Subcutaneous abdominal adipose tissue (tissue), 5 donors: ENCODE data around the gene NKX2-4.
A peak's percentile ranks its signal among the peaks of the same experiment; 100 is the strongest.
"Not testable (repeated sequence)": the region's sequence is repeated elsewhere in the genome, so short reads cannot be mapped to it uniquely, and the experiment has no call there.

Experiments
- H3K27ac ChIP-seq: one replicate; pipeline ENCODE4 v1.7.0; 2013; ENCODE audit warnings: low read depth, mild to moderate bottlenecking, inconsistent platforms, low read length, moderate library complexity
- H3K27me3 ChIP-seq, 5 donors: one replicate each; pipeline ENCODE4 v1.7.0; 2013; ENCODE audit warnings: low read length in 5 of 5, inconsistent platforms in 1 of 5; ENCODE audit not compliant: control insufficient read depth in 5 of 5, insufficient read depth in 4 of 5
- H3K36me3 ChIP-seq, 5 donors: one replicate each; pipeline ENCODE4 v1.7.0; 2013; ENCODE audit warnings: low read length in 5 of 5; ENCODE audit not compliant: control insufficient read depth in 5 of 5, insufficient read depth in 5 of 5
- H3K4me1 ChIP-seq, 5 donors: one replicate each; pipeline ENCODE4 v1.7.0; 2013; ENCODE audit warnings: low read length in 5 of 5, mild to moderate bottlenecking in 3 of 5, moderate library complexity in 1 of 5; ENCODE audit not compliant: control insufficient read depth in 5 of 5, insufficient read depth in 5 of 5
- H3K4me3 ChIP-seq, 5 donors: one replicate each; pipeline ENCODE4 v1.7.0; 2013; ENCODE audit warnings: low read length in 5 of 5, low read depth in 1 of 5
- H3K9ac ChIP-seq, 5 donors: one replicate each; pipeline ENCODE4 v1.7.0; 2013; ENCODE audit warnings: low read length in 5 of 5, mild to moderate bottlenecking in 4 of 5, moderate library complexity in 3 of 5
- H3K9me3 ChIP-seq, 5 donors: one replicate each; pipeline ENCODE4 v1.7.0; 2013; ENCODE audit warnings: low read length in 5 of 5; ENCODE audit not compliant: control insufficient read depth in 5 of 5
- donor health status: healthy.
- donor health status: healthy.
- donor health status: healthy.
- donor health status: healthy.
- donor health status: healthy.

Gene NKX2-4

GRCh38 chr20:21421601-21422236, 24.4 kb upstream of the NKX2-4 start:
- Histone ChIP-seq H3K4me3 (no peak overlapping the region), H3K9me3 (peaks cover 3 to 45% (median 36%) of the 10 kb centered on the region in 5 donors), H3K4me1 (no peaks in the 10 kb centered on the region)

DNA sequence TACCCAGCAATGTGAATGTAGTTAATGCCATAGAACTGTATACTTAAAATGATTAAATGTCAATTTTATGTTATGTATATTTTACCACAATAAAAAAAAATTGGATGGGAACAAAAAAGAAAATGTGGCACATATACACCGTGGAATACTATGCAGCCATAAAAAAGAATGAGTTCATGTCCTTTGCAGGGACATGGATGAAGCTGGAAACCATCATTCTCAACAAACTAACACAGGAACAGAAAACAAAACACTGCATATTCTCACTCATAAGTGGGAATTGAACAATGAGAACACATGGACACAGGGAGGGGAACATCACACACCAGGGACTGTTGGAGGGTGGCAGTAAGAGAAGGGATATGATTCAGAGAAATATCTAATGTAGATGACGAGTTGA, 21.8 kb upstream of the NKX2-4 start:
- H3K9me3 ChIP-seq = peaks cover 3 to 22% (median 21%) of the 10 kb centered on the region in 5 donors
- not testable (repeated sequence) for H3K4me1 ChIP-seq, H3K27ac ChIP-seq, H3K27me3 ChIP-seq, H3K9ac ChIP-seq, H3K36me3 ChIP-seq, H3K4me3 ChIP-seq

More at GRCh38 chr20:21421601-21422236, 24.4 kb upstream of the NKX2-4 start:
- Histone ChIP-seq H3K27ac (no peak overlapping the region), H3K9ac (no peak overlapping the region), H3K27me3 (no peaks in the 10 kb centered on the region), H3K36me3 (no peaks in the 10 kb centered on the region)

GRCh38 chr20:21413996-21414395, 16.7 kb upstream of the NKX2-4 start:
- H3K4me3 ChIP-seq, H3K36me3 ChIP-seq, H3K4me1 ChIP-seq, H3K27ac ChIP-seq, H3K9ac ChIP-seq, H3K27me3 ChIP-seq: not testable (repeated sequence)
- H3K9me3 ChIP-seq = peaks cover 0 to 13% (median 2%) of the 10 kb centered on the region in 5 donors

DNA sequence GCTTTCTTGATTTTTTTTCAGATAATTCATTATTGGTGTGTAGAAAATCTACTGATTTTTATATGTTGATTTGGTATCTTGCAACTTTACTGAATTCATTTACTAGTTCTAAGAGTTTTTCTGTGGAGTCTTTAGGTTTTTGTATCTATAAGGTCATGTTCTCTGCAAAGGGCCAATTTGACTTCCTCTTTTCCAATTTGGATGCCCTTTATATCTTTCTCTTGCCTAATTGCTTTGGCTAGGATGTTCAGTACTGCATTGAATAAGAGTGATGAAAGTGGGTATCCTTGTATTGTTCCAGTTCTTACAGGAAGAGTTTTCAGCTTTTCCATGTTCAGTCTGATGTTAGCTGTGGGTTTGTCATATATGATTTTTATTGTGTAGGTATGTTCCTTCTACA, 14.4 kb upstream of the NKX2-4 start:
- no peaks in the 10 kb centered on the region for H3K36me3 ChIP-seq
- peaks cover 0 to 13% (median 2%) of the 10 kb centered on the region in 5 donors for H3K9me3 ChIP-seq
- no peaks in the 10 kb centered on the region for H3K4me1 ChIP-seq
- H3K27me3 ChIP-seq = peaks cover 0 to 6% (median 0%) of the 10 kb centered on the region in 5 donors
- no peak overlapping the region for H3K4me3 ChIP-seq
- no peak overlapping the region for H3K27ac ChIP-seq
- H3K9ac ChIP-seq = no peak overlapping the region

- H3K27ac ChIP-seq = no peak overlapping the region
- peaks cover 0 to 20% (median 10%) of the 10 kb centered on the region in 5 donors for H3K4me1 ChIP-seq
- H3K4me3 ChIP-seq = no peak overlapping the region
- H3K9ac ChIP-seq = no peak overlapping the region
- H3K9me3 ChIP-seq = peaks cover 0 to 4% (median 0%) of the 10 kb centered on the region in 5 donors
- H3K27me3 ChIP-seq = peaks cover 38 to 64% (median 48%) of the 10 kb centered on the region in 5 donors
- H3K36me3 ChIP-seq = no peaks in the 10 kb centered on the region
Observed at GRCh38 chr20:21399005-21399475, 1.7 kb upstream of the NKX2-4 start.

DNA sequence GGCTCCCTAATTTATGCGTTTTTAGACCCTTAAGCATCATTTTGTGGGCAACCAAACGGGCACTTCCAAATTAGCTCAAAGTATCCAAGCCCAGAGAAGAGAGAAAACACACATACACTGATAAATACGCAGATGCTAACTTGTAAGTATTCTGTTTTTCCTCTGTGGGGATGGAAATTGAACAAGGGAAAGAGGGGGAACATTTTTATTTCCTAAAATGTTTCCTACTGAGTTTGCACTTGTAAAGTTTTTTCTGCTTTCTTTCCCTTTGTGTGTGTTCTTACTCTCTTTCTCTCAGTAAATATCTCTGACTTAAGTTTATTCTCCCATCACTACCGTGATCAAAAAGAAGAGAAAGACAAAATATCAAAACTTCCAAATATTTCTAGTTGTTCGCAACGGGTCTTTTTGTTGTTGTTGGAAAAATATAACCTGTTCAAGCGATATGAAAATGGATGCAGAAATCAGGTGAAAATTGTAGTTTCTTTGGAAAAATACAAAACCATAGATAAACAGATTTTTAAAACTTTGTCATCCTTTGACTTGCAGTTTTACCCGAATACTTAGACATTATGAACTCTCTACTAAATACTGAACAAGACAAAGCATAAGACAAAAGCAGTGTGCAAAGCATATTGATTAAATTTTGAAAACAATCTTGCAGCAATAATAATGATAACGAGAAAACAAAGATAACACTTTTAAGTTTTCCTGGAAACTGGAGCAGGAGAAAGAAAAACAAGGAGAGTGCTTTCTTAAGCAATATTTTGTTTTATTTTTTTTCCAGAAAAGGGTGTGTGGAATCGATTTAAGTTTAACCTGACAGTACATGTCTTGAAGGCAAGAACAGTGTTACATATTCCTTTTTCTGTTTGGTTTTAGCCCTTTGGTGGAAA, 1.0 kb upstream of the NKX2-4 start:
- Histone ChIP-seq H3K9me3 (peaks cover 0 to 4% (median 0%) of the 10 kb centered on the region in 5 donors), H3K27ac (no peak overlapping the region), H3K4me1 (peaks cover 0 to 20% (median 10%) of the 10 kb centered on the region in 5 donors), H3K9ac (no peak overlapping the region), H3K36me3 (no peaks in the 10 kb centered on the region), H3K4me3 (no peak overlapping the region), H3K27me3 (peaks cover 40 to 71% (median 51%) of the 10 kb centered on the region in 5 donors)

- H3K9ac ChIP-seq = no peak overlapping the region
- peaks cover 0 to 4% (median 0%) of the 10 kb centered on the region in 5 donors for H3K9me3 ChIP-seq
- H3K4me3 ChIP-seq = peak overlapping the region in 2 of 5 donors; percentile 51 to 57
- H3K27ac ChIP-seq = no peak overlapping the region
- H3K4me1 ChIP-seq = peaks cover 0 to 22% (median 14%) of the 10 kb centered on the region in 5 donors
- peaks cover 48 to 79% (median 63%) of the 10 kb centered on the region in 5 donors for H3K27me3 ChIP-seq
- H3K36me3 ChIP-seq = no peaks in the 10 kb centered on the region
Observed at GRCh38 chr20:21396599-21397340, 556 bp downstream of the NKX2-4 start.

DNA sequence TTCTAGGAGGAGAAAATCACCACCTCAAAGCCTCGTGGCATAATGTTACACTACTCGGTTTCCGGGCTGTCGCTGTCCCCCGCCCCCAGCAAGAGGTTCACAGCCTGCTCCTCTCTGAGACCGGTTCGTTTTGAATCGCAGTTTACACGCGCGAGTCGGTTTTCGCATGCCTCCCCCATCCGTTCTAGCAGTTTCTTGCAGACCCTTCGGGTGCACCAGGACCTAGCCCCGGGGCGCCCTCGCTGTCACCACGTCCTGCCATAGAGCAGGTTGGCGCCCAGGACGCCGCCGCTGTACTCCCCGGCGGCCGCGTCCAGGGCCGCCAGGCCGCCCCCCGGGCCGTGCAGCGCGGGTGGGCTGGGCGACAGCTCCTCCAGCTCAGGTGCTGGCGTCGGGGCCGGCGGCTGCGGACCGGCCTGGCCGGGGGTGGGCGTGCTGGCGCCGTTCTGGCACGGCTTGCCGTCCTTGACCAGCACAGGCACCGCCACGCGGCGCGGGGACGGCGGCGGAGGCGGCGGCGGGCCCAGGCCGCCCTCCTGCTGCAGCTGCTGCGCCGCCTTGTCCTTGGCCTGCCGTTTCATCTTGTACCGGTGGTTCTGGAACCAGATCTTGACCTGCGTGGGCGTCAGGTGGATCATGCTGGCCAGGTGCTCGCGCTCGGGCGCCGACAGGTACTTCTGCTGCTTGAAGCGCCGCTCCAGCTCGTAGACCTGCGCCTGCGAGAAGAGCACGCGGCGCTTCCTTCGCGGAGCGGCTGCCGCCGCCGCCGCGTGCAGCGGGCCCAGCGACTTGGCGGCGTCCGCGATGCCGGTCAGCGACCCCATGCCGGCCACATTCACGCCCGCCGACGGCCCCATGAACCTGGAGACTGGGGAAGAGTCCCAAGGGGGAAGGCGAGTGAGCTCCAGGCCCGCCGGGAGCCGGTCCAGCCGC, 1.4 kb downstream of the NKX2-4 start:
- H3K4me3 ChIP-seq = peak overlapping the region in 4 of 5 donors; percentile 28 to 57 (median 45)
- peaks cover 0 to 4% (median 0%) of the 10 kb centered on the region in 5 donors for H3K9me3 ChIP-seq
- H3K9ac ChIP-seq = no peak overlapping the region
- no peak overlapping the region for H3K27ac ChIP-seq
- H3K4me1 ChIP-seq = peaks cover 0 to 25% (median 16%) of the 10 kb centered on the region in 5 donors
- H3K36me3 ChIP-seq = peaks cover 0 to under 1% (median 0%) of the 10 kb centered on the region in 5 donors
- peaks cover 50 to 78% (median 66%) of the 10 kb centered on the region in 5 donors for H3K27me3 ChIP-seq
